HG02973 (cell line): Measurements from ENCODE around the gene MINDY3.

Experiments
- ATAC-seq: cut with Tn5 transposase; IDR thresholded peaks from one replicate; pipeline ENCODE4 v1.9.1; 2021; ENCODE audit warnings: moderate library complexity; ENCODE audit not compliant: unreplicated experiment

The MINDY3 gene

GRCh38 chr10:15739254-15739970, 120.9 kb downstream of the MINDY3 start:
- no peak for ATAC-seq

GRCh38 chr10:15738270-15738925, 121.9 kb downstream of the MINDY3 start:
- ATAC-seq = no peak

GRCh38 chr10:15737656-15738055, 122.7 kb downstream of the MINDY3 start:
- ATAC-seq = no peak

- ATAC-seq = no peak
These were observed 124.5 kb downstream of the MINDY3 start for GRCh38 chr10:15735763-15736162.

- no peak for ATAC-seq
These were observed 130.0 kb downstream of the MINDY3 start for GRCh38 chr10:15730341-15730740.

GRCh38 chr10:15729890-15730289, 130.4 kb downstream of the MINDY3 start:
- ATAC-seq = no peak
